ENCODE data around the gene BASP1.

Gene BASP1

DNA sequence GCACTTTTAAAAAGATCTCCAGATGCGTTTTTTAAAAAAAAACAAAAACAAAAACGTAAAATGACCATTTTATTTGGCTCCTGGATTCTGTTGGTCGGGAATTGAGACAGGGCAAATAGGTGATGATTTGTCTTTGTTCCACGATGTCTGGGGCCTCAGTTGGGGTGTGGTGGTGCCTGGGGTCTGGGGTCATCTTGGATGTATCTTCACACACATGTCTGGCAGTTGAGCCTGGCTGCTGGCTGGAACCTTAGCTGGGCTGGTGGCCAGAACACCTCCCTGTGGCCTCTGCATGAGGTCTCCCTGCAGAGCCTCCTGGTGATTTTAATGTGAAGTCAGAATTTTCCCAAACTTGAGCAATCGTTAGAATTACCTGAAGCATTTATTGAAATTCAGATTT is 42.5 kb upstream of the BASP1 start:
- TF ChIP-seq ZNF335 (tag by site-specific recombination; conservative IDR thresholded peaks at IDR 0.05) (no peak), ZIC2 (tag by site-specific recombination; IDR thresholded peaks at IDR 0.05) (peak; percentile 47), GLIS1 (tag by site-specific recombination; IDR thresholded peaks at IDR 0.05) (peak; percentile 82)
- no peaks in the 10 kb centered on the region for H3K9me3 ChIP-seq (ENCODE audit: control insufficient read depth, insufficient read depth, low read depth, low read length)
- H3K4me1 ChIP-seq (ENCODE audit: control insufficient read depth, insufficient read depth, low read length) = peaks cover 3% of the 10 kb centered on the region; the same call in 1 of the 2 replicates
- ChIA-PET CTCF (interaction anchor here (2.2 kb wide), 1 partner anchor 16 kb away, joined by 9 read pairs; no protein-coding TSS in a partner anchor), POLR2A (no interaction called here)
- H3K4me3 ChIP-seq (ENCODE audit: low read depth, low read length) = no peak overlapping the region
- H3K27ac ChIP-seq (ENCODE audit: extremely low read depth, low read depth, low read length) = no peak overlapping the region
- H3K36me3 ChIP-seq (ENCODE audit: control insufficient read depth in 2 of 2, insufficient read depth in 1 of 2, low read length in 2 of 2) = no peaks in the 10 kb centered on the region

DNA sequence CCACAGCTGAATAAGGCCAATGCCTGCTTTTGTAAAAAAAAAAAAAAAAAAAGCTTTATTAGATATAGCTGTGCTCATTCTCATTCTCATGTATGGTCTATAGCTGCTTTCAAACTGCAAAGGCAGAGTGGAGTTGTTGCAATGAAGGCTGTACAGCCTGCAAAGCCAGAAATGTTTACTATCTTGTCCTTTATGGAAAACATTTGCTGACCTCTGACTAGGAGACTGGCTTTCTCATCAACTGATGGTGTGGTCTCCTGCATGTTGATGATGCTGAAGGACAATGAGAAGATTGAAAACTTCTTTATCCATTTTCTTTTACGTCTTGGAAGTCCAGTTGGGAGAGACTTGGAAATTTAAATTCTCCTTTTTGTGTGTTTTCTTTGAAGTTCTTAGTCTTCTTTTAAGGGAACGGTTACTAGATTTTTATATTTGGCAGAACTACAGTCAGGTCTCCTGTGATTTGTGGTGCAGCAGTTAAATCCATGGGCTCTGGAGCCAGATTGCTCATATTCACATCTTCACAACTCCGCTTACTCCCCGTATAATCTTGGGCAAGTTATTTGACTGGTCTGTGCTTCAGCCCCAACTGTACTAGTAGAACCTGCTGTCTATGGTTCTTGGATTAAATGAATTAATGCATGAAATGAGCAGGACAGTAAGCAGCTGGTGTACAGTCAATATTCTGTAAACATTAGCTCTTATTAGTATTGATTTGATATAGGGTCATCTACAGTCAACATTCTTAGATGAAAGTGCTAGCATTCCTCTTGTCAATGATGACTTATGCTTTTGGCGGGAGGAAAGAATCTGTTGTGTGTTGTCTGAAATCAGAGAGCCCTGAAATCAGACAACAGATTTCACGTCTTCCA is 39.7 kb upstream of the BASP1 start:
- ChIA-PET CTCF (interaction anchor here (0.5 to 1.5 kb wide), 2 partner anchors 12 to 178 kb away, joined by 3 to 15 read pairs; no protein-coding TSS in a partner anchor), POLR2A (interaction anchor here (0.6 kb wide), 1 partner anchor 9 kb away, joined by 4 read pairs; no protein-coding TSS in a partner anchor)
- TF ChIP-seq ZNF354C (tag by site-specific recombination; IDR thresholded peaks at IDR 0.05; ENCODE audit: borderline replicate concordance, low read depth) = no peak
- no peak for TF ChIP-seq ZFP41 (tag by site-specific recombination; IDR thresholded peaks at IDR 0.05; ENCODE audit: borderline replicate concordance)
- TF ChIP-seq OSR2 (tag by site-specific recombination; IDR thresholded peaks at IDR 0.05) = no peak
- no peak for TF ChIP-seq ZNF701 (tag by site-specific recombination; IDR thresholded peaks at IDR 0.05)
- no peak for TF ChIP-seq ZNF664 (tag by site-specific recombination; IDR thresholded peaks at IDR 0.05)
- TF ChIP-seq WT1 (tag by site-specific recombination; IDR thresholded peaks at IDR 0.05) = no peak
- TF ChIP-seq, protein P1, sequence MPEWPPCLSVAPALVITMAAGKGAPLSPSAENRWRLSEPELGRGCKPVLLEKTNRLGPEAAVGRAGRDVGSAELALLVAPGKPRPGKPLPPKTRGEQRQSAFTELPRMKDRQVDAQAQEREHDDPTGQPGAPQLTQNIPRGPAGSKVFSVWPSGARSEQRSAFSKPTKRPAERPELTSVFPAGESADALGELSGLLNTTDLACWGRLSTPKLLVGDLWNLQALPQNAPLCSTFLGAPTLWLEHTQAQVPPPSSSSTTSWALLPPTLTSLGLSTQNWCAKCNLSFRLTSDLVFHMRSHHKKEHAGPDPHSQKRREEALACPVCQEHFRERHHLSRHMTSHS (tag by site-specific recombination; IDR thresholded peaks at IDR 0.05) = no peak
- no peak for TF ChIP-seq ZNF624 (tag by site-specific recombination; IDR thresholded peaks at IDR 0.05)
- TF ChIP-seq, protein P2, sequence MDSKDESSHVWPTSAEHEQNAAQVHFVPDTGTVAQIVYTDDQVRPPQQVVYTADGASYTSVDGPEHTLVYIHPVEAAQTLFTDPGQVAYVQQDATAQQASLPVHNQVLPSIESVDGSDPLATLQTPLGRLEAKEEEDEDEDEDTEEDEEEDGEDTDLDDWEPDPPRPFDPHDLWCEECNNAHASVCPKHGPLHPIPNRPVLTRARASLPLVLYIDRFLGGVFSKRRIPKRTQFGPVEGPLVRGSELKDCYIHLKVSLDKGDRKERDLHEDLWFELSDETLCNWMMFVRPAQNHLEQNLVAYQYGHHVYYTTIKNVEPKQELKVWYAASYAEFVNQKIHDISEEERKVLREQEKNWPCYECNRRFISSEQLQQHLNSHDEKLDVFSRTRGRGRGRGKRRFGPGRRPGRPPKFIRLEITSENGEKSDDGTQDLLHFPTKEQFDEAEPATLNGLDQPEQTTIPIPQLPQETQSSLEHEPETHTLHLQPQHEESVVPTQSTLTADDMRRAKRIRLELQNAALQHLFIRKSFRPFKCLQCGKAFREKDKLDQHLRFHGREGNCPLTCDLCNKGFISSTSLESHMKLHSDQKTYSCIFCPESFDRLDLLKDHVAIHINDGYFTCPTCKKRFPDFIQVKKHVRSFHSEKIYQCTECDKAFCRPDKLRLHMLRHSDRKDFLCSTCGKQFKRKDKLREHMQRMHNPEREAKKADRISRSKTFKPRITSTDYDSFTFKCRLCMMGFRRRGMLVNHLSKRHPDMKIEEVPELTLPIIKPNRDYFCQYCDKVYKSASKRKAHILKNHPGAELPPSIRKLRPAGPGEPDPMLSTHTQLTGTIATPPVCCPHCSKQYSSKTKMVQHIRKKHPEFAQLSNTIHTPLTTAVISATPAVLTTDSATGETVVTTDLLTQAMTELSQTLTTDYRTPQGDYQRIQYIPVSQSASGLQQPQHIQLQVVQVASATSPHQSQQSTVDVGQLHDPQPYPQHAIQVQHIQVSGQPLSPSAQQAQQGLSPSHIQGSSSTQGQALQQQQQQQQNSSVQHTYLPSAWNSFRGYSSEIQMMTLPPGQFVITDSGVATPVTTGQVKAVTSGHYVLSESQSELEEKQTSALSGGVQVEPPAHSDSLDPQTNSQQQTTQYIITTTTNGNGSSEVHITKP (tag by site-specific recombination; IDR thresholded peaks at IDR 0.05) = no peak

DNA sequence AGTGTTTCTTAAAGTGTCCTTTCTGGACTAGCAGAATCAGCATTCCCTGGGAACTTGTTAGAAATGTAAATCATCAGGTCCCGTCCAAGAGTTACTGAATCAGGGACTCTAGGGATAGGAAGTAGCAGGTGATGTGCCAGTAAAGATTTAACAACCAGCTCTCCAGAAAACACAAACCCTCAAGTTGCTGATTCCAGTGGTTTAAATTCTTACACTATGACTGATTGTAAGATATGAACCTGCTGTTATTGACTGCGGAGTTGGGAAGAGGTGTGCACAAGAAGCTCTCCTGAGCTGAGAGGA is 39.1 kb upstream of the BASP1 start:
- Histone ChIP-seq H3K27ac (ENCODE audit: extremely low read depth, low read depth, low read length) (no peak overlapping the region), H3K4me3 (ENCODE audit: low read depth, low read length) (no peak overlapping the region), H3K36me3 (ENCODE audit: control insufficient read depth in 2 of 2, insufficient read depth in 1 of 2, low read length in 2 of 2) (no peaks in the 10 kb centered on the region), H3K9me3 (ENCODE audit: control insufficient read depth, insufficient read depth, low read depth, low read length) (no peaks in the 10 kb centered on the region), H3K4me1 (ENCODE audit: control insufficient read depth, insufficient read depth, low read length) (no peaks in the 10 kb centered on the region)
- CTCF ChIA-PET = interaction anchor here (1.5 kb wide), 1 partner anchor 12 kb away, joined by 15 read pairs; no protein-coding TSS in a partner anchor
- POLR2A ChIA-PET = no interaction called here
- TF ChIP-seq SP3 (tag by site-specific recombination; IDR thresholded peaks at IDR 0.05) (no peak), ZNF266 (tag by site-specific recombination; IDR thresholded peaks at IDR 0.05; ENCODE audit: low read depth) (no peak), ZNF544 (tag by site-specific recombination; IDR thresholded peaks at IDR 0.05) (no peak), ZNF571 (tag by site-specific recombination; IDR thresholded peaks at IDR 0.05) (no peak), ZNF677 (tag by site-specific recombination; IDR thresholded peaks at IDR 0.05) (no peak), ZIC2 (tag by site-specific recombination; IDR thresholded peaks at IDR 0.05) (no peak), ZBTB48 (tag by site-specific recombination; IDR thresholded peaks at IDR 0.05) (no peak), KLF16 (tag by site-specific recombination; IDR thresholded peaks at IDR 0.05) (no peak), ZNF433 (tag by site-specific recombination; IDR thresholded peaks at IDR 0.05; ENCODE audit: low read depth) (no peak), ZNF530 (tag by site-specific recombination; IDR thresholded peaks at IDR 0.05; ENCODE audit: low read depth) (no peak)
- TF ChIP-seq, protein P3, sequence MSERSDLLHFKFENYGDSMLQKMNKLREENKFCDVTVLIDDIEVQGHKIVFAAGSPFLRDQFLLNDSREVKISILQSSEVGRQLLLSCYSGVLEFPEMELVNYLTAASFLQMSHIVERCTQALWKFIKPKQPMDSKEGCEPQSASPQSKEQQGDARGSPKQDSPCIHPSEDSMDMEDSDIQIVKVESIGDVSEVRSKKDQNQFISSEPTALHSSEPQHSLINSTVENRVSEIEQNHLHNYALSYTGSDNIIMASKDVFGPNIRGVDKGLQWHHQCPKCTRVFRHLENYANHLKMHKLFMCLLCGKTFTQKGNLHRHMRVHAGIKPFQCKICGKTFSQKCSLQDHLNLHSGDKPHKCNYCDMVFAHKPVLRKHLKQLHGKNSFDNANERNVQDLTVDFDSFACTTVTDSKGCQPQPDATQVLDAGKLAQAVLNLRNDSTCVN (tag by site-specific recombination; optimal IDR thresholded peaks at IDR 0.05) = no peak
- TF ChIP-seq, protein P4, sequence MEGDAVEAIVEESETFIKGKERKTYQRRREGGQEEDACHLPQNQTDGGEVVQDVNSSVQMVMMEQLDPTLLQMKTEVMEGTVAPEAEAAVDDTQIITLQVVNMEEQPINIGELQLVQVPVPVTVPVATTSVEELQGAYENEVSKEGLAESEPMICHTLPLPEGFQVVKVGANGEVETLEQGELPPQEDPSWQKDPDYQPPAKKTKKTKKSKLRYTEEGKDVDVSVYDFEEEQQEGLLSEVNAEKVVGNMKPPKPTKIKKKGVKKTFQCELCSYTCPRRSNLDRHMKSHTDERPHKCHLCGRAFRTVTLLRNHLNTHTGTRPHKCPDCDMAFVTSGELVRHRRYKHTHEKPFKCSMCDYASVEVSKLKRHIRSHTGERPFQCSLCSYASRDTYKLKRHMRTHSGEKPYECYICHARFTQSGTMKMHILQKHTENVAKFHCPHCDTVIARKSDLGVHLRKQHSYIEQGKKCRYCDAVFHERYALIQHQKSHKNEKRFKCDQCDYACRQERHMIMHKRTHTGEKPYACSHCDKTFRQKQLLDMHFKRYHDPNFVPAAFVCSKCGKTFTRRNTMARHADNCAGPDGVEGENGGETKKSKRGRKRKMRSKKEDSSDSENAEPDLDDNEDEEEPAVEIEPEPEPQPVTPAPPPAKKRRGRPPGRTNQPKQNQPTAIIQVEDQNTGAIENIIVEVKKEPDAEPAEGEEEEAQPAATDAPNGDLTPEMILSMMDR (tag by site-specific recombination; IDR thresholded peaks at IDR 0.05) = no peak

More for the DNA sequence above, 39.7 kb upstream of the BASP1 start:
- Histone ChIP-seq H3K9me3 (ENCODE audit: control insufficient read depth, insufficient read depth, low read depth, low read length) (no peaks in the 10 kb centered on the region), H3K27ac (ENCODE audit: extremely low read depth, low read depth, low read length) (no peak overlapping the region), H3K36me3 (ENCODE audit: control insufficient read depth in 2 of 2, insufficient read depth in 1 of 2, low read length in 2 of 2) (no peaks in the 10 kb centered on the region), H3K4me1 (ENCODE audit: control insufficient read depth, insufficient read depth, low read length) (peaks cover 2% of the 10 kb centered on the region; the same call in 1 of the 2 replicates), H3K4me3 (ENCODE audit: low read depth, low read length) (no peak overlapping the region)

Data from HEK293 (cell line).